Colon (tissue), 2 donors: ENCODE data around the gene PTPRD.
"Not testable (repeated sequence)": the region's sequence is repeated elsewhere in the genome, so short reads cannot be mapped to it uniquely, and the experiment has no call there.

Experiments used
- FAIRE-seq: peaks from 2 replicates; lab custom pipeline; 2012; peaks lifted over from hg19 to GRCh38; lab: Jason Lieb, UNC
- donor health status: control.
- donor health status: control.

Gene PTPRD

GRCh38 chr9:10449201-10449617, 163.6 kb downstream of the PTPRD start:
- not testable (repeated sequence) for FAIRE-seq

DNA sequence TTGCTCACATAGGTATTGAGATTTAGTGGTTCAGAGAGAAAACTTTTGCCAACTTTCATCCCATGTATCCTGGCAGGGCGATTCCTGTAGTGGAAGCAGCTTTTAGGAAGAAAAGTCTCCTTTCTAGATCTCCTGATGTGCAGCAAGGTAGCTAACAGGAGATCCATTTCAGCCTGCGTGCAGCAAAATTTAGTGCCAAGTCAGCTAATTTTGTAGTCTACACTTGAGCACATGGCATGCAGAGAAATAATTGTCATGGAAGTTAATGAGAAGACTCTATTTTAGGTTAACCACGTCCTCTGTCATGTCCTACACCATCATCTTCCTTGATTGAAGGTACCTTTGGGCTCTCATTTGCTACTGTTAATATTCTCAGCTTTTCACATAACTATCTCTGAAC, 165.8 kb downstream of the PTPRD start:
- FAIRE-seq, result no peak

DNA sequence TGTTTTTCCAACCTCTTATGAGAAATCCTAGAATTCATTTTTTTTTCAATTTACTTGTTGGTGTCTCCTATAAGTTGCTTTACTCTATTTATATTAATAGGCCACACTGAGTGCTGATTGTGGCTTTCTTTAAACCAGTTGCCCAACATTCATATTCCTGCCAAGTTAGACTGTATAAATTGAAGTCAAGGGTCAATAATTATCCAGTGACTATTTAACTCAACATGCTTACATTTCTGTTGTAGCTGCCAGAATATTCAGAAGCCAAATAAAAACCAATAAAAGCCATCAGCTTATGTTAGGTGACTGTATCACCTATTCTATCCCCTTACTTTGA, 169.0 kb downstream of the PTPRD start:
- no peak for FAIRE-seq

- FAIRE-seq, result no peak
These were observed 169.5 kb downstream of the PTPRD start for GRCh38 chr9:10443181-10443867.

DNA sequence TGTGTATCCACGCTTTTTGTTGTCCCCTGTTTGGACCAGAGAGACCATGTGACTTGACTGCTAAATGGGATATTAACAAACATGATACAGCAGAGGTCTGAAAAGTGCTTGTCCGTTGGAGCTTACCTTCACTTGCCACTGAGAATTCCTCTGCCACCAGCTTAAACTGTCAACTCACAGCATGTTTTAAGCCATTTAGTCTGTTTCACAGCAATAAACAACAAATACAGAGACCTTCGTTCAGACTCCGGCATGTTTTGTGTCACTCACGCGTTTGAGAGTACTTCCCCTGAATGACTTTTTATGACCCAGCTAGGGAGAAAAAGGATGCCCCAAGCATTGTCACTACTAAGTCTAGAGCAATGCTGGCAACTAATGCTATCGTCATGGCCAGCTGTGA, 173.8 kb downstream of the PTPRD start:
- FAIRE-seq, result no peak

DNA sequence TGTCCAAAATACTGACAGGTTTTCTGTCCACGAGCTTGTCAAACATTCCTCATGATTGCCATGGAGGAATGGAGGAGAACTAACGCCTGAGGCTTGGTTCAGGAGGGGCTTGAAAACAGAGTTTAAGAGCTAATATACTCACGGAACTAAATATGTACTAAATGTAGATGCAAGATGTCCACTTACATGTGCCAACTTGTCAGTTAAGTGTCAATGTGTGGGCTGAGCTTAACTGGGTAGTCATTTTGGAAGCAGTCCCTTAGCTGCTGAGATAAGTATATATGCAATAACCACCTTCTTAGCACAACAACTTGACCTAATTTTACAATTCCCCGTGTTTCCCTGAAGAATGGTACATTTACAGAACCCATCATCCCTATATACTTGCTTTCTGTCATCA, 176.0 kb downstream of the PTPRD start:
- FAIRE-seq, result no peak

DNA sequence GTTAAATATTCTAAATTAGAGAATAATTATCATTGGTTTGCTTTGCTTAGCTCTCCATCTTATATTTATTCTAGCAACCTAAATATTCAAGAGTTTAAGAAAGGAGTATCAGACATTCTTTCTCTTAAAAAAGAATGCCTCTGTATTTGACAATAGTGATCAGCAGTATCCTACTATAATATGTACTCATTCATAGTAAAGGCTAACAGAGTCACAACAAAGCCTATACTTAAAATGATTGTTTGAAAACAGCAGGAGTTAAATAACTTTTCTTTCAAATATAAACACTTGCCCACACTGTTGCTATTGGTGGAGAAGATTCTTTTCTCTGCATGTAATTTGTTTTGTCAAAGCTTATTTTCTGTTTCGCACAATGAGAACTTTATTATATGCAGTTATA, 178.4 kb downstream of the PTPRD start:
- no peak for FAIRE-seq

DNA sequence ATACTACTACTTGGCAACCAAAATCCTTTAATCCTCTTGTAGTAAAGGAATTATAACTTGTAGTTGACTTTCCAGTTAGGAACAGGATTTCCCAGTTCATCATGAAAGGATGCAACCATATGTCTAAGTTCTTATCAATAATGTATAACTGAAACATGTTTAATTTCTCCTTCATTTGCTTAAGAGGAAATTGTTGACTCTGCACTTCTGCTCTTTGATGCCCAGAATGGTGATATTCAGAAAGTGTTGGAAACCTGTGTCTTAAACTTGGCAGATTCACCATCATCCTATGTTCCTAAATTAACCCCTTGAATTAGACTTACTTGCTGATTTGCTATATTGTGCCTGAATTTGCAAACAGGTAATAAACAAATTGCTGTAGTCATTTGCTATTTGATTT, 201.5 kb downstream of the PTPRD start:
- FAIRE-seq, result no peak

GRCh38 chr9:10403283-10403682, 209.5 kb downstream of the PTPRD start:
- no peak for FAIRE-seq

- no peak for FAIRE-seq
These were observed 216.2 kb downstream of the PTPRD start for GRCh38 chr9:10396615-10397014.

- no peak for FAIRE-seq
These were observed 225.5 kb downstream of the PTPRD start for GRCh38 chr9:10387282-10387681.

GRCh38 chr9:10371824-10372223, 241.0 kb downstream of the PTPRD start:
- no peak for FAIRE-seq

GRCh38 chr9:10366171-10366779, 246.5 kb downstream of the PTPRD start:
- no peak for FAIRE-seq

DNA sequence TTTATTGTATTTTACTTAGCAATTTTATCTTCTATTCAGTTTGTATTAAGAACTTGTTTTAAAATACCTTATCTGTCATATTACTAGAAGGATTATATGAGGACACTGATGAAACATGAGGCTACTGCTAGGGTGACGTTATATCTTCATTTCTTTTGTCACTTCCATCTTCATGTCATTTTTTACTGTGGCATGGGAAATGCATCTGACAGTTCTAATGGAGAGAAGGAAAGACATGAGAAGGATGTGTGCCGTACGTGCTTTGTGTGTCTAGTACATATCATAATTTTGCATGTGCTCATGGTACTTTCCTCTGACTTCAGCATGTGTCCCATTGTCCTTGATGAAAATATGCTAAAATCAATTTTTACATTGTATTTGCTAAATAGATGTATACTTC, 258.2 kb downstream of the PTPRD start:
- no peak for FAIRE-seq

GRCh38 chr9:10345621-10346020, 267.2 kb downstream of the PTPRD start:
- FAIRE-seq, result not testable (repeated sequence)

DNA sequence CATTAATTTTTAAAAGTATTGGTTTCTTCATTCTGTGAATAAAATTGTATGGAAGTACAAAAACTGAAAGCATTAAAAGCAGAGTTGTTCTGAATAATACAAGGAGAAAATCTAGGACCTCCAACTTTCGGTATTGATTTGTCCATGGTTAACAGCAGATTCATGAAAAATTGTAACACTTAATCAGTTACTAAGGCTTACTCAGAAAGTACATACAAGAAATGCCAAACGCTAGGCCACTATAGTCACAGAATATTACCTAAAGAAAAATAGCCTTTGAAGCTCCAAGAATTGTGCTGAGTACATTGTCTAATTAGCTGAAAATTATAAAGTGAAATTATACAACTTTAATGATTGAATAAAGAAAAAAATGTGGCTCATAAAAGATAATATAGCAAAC, 271.7 kb downstream of the PTPRD start:
- FAIRE-seq, result no peak

- no peak for FAIRE-seq
These were observed 273.6 kb downstream of the PTPRD start for GRCh38 chr9:10339152-10339551.

DNA sequence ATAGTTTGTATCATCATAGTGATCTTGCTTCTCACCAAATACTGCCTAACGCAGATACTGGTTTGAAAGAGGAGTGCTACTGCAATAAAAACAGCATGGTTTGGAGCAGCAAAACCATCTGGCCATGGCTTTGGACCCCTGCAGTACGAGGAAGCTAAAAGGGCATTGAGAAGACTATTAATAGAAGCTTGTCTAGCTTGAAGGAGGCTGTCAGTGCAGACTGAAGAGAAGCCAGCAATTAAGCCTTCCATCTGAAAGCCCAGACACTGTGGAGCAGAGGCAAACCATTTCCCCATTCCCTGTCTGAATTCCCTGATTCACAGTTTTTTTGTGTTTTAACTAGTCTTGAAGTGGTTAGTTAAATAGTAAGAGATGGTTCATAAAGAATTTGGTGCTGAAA, 281.6 kb downstream of the PTPRD start:
- FAIRE-seq, result no peak

GRCh38 chr9:10282084-10282483, 330.7 kb downstream of the PTPRD start:
- no peak for FAIRE-seq

GRCh38 chr9:10274988-10275387, 337.8 kb downstream of the PTPRD start:
- FAIRE-seq, result no peak

- no peak for FAIRE-seq
These were observed 338.6 kb downstream of the PTPRD start for GRCh38 chr9:10274175-10274574.

DNA sequence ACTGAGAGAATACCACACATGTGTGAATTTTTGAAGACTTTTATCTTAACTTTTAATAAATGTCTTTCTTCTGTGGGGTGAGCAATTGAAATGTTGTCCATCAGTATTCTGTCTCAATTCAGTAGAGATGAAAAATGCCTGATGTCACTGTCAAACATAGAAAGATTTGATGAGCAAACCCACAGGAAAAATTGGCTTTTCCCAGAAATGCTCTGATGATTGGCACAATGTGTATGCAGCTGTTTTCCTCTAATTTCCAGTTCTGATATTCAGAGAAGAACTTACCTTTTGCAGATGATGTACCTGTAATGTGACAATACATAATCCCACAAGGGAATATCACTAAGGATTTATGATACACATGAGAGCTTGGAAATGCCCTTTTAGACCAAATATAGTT, 340.0 kb downstream of the PTPRD start:
- FAIRE-seq, result no peak

GRCh38 chr9:10268531-10269485, 344.0 kb downstream of the PTPRD start:
- FAIRE-seq, result no peak
